ENCODE results near the gene PASK.
"Not testable (repeated sequence)": the region's sequence is repeated elsewhere in the genome, so short reads cannot be mapped to it uniquely, and the experiment has no call there.

PASK gene

DNA sequence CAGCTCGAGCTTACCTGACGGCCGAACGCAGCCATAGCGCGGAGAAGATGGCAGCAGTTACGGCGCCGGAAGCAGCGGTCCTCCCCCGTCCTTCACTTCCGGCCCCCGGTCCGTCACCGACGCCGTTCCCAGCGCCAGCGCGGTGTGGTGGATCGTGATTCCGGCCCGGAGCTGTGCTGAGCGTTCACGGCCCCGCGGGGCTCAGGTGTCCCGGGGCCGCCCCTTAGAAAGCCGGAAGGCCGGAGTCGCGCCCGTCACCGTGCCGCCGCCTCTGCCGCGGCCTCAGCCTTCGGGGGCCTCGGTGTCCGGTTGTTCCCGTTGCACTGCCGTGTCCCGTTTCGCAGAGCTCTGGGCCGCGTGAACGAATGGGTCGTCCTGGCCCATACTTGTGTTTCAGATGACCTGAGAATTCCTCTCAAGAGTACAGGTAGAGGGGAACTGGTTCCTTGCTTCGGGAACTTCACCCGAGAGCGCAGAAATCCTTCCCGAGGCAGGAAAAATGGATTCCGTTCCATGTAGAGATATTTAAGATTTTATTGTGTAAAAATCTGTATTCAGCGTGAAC, 47.0 kb downstream of the PASK start, which contains the start of gene MTERF4:
TSS of gene MTERF4 (minus strand) at position 49 of the 565 bp plus-strand sequence. CDS start at position 35, 14 bp downstream.
- peak; percentile 83 for DNase-seq

DNA sequence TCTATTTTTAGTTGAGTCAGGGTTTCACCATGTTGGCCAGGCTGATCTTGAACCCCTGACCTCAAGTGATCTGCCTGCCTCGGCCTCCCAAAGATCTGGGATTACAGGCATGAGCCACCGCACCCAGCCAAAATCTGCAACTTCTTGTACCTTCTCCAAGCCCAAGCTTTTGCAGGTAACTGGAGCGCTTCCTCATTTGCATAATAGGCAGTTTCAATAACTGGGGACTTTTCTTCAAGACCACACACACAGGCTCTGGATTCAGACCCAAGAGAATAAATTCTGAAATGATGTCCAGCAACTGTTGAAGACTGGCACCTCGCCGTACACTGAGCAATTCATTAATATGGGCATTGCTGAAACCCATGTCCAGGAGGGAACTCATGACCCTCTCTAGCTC, 50.0 kb downstream of the PASK start:
- no peak for DNase-seq

DNA sequence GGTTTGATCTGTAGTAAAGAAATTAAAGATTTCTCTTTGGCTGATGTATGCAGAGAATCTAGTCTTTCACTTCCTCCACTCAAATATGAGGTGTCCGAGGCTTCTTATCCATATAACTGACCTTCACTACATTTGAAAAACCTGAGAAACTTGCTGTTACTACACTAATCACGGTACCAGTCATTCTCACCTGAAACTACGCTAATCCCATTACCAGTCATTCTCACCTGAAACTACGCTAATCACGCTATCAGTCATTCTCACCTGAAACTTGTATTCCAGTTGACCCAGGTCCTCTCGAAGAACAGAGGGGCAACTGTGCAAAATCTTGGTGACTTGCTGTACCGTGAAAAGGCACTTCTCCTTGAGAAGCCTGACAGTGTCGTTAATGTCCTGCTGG, 52.3 kb downstream of the PASK start:
- no peak for DNase-seq

DNA sequence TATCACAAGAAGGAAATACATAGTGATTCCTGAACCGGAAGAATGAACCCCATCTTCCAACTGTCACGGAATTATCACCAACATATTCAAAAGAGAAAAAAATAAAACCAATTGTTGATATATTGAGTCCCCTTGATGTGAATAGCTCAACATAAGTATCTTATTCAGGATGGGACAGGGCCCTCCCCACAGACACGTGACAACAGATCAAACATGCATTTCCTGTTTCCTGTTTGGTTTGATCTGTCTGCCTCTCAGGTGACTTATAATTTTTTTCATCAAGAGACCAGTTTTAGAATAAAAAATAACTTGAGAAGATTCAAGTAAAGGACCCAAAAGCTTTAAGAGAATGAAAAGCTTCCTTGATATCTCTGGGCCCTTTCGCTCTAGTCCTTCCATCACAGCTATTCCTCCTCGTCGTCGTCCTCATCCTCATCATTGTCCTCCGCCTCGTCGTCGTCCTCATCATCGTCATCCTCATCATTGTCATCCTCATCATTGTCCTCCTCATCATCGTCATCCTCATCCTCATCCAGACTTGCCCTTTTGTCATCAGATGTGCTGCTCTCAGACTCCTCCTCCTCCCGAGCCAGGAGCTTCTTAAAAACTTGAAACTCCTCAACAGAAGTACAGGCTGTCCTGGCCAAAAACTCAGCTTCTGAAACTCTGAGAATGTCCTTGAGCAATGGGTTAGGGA, 53.5 kb downstream of the PASK start:
- DNase-seq, result no peak

DNA sequence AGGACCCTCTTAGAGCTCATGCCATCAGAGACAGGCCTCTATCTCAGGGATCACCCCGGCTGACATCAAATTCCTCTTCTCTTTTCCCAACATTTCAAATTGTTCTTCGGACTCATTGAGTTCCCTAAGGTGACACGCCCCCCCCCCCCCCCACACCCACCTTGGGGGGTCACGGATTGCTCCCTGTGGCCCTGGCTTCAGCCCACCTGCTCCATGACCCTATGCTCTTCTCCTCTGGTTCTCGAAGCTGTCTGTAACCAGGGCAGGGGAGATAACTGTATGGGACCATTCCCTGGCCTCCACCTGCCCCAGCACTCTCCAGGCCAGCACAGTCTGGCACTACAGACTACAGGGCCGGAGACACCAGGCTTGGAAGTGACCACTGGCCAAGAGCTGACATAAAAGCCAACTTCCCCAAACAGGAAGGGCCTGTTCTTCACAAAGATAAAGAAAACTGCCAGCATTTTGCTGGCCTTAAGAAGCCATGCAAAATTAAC, 54.3 kb downstream of the PASK start:
- DNase-seq, result no peak

- DNase-seq, result no peak
These were observed 55.1 kb downstream of the PASK start for GRCh38 chr2:241094172-241094571.

- not testable (repeated sequence) for DNase-seq
These were observed 56.0 kb downstream of the PASK start for GRCh38 chr2:241093133-241093781.

DNA sequence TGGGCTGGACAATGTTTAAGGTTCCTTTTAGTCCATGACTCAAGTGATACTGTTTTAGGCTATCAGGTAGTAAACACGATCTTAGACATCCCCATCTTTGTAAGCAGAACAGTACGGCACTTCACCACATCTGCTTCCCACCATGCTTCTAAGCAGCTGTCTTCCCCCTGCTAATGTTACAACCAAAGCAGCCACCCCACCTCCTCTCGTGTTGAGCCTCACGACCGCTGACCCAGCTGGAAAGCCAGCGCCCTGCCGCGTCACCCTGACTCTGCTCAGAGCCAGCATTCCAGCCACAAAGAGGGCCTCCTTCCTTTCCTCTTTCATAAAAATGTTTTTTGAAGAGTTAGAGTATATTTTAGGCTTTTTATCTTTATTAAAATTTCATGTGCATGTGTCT, 56.6 kb downstream of the PASK start:
- DNase-seq, result no peak

DNA sequence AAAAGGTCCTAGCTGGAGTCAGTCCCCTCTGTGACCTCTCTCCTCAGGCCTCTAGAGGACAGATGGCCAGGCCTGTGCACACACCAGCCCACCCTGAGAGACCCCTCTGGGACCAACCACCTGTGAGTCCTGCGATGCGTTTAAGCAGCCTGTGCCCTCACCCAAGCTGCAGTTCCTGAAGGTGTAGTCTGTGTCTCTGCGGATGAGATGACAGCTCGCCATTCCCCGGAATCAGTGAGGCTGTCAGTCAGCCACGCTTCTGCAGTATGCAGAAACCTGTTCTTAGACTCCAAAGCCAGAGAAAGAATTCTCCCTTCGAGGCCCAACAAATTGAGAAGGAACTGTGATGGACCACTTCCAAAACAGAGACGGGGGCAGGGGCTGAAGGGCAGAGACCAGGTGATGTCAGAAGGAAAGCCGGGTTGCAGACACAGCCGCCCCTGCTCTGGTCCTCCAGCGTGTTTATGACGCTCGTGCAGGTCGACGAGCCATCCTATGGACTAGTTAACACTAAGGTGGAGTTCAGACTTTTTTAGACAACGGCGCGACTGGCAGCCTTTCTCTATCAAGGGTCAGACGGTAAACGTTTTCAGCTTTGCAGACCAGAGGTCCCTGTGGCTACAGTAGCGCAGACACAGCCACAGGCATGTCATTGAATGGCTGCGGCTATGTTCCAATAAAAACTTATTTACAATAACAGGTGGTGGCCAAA, 57.4 kb downstream of the PASK start:
- DNase-seq, result no peak

- DNase-seq, result no peak
These were observed 58.1 kb downstream of the PASK start for GRCh38 chr2:241091201-241091600.

DNA sequence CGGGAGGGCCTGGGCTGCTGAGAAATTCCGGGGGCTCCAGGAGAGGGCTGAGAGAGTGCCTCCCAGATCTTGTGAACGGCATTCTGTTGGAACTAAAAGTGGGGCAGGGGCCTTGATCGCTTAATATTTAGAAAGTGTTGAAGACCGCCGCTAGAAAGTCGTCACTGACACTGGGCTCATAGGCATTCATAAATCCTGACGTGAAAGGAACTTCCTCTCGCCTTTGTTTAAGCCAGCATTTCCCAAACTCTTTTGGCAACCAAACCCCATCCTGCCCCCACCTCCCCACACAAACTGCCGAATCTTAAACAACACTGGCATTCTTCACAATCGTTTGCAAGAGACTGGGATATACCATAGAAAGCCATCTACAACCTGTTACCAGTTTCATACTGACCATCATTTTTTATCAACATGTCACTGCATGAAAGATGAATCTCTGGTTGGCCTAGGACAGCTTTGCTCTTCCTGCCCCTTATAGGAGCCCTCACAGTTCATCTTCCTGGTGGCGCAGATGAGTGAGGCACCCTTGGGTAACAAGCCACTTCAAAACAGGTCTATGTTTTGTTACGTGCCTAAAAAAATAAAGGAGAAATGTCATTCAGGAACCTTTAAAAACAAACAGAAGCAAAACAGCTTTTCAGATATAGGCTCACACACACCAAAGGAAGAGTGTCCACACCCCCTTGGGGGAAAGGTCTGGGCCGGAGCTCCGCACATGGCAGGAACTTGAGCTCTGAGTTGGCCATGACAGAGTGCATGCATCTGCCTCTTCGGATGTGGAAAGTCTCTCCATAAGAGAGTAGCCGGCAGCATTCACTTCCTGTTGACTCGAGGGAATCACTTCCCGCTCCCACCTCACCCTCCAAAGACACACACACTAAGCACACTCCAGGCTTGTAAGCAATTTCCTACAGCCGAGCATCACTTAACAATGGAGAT, 60.2 kb downstream of the PASK start:
- no peak for DNase-seq

GRCh38 chr2:241088376-241088775, 60.9 kb downstream of the PASK start:
- DNase-seq, result no peak

DNA sequence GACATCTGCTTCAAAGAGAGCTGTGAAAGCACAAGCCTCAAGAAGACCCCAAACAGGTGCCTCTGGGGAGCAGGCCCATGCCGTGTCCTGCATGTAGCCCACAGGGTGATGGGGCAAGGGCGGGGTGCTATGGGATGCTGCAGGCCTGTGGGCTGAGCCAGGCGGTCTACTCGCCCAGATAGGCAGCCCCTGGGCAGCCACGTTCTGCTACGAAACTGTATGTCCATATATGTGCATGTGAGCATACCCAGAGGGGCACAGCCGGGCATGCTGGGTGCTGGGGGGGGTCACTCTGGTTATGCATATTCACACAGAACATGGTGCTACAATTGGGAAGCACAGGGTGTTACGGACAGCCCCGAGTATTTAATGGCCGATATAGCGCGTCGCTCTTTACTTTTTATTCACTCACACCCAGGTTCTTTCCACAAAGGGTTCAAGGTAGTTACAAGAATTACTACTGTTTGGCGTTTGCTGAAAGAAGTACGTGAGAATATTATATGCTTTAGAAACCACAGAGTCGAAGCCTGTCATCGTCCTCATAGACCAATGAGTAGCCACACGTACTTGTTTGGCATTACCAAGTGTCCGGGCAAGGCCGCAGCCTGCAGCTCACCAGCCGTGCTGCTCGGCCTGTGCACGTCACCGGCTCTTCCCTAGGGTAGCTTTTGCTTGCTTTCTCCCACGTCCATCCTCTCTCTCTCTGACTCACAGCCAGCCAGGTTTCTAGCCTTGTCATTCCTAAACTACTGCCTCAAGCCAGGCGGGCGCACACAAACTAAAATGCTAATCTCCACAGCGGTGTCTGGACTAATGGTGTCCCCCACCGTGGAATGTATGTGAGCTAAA, 61.6 kb downstream of the PASK start:
- DNase-seq, result no peak

GRCh38 chr2:241084856-241085444, 64.3 kb downstream of the PASK start:
- DNase-seq, result no peak

GRCh38 chr2:241083091-241083415, 66.2 kb downstream of the PASK start:
- no peak for DNase-seq

GRCh38 chr2:241082341-241083090, 66.8 kb downstream of the PASK start:
- no peak for DNase-seq

- DNase-seq, result no peak
These were observed 67.5 kb downstream of the PASK start for GRCh38 chr2:241081643-241082340.

GRCh38 chr2:241081190-241081642, 68.1 kb downstream of the PASK start:
- DNase-seq, result no peak

GRCh38 chr2:241080405-241081189, 68.7 kb downstream of the PASK start:
- no peak for DNase-seq

Measured in NCI-H1105 (cell line).